Mononuclear cell (primary cell): ENCODE results near the gene IZUMO2. TPM values are rescaled to one million over a fixed set of nuclear protein-coding genes. Genes with fewer than 3 reads are reported as not detected.
A peak's percentile ranks its signal among the peaks of the same experiment; 100 is the strongest.
"Not testable (repeated sequence)": the region's sequence is repeated elsewhere in the genome, so short reads cannot be mapped to it uniquely, and the experiment has no call there.

ENCODE experiments used
- H3K27me3 ChIP-seq: 2 replicates; pipeline ENCODE4 v1.6.0; 2011; ENCODE audit warnings: low read length, control low read depth; ENCODE audit not compliant: insufficient read depth
- H3K4me1 ChIP-seq: 2 replicates; pipeline ENCODE4 v1.5.1; 2011; ENCODE audit warnings: mild to moderate bottlenecking, low read length, control low read depth; ENCODE audit not compliant: insufficient read depth
- H3K4me3 ChIP-seq: 2 replicates; pipeline ENCODE4 v1.5.1; 2011; ENCODE audit warnings: mild to moderate bottlenecking, low read length, moderate library complexity
- H3K9me3 ChIP-seq: 2 replicates; pipeline ENCODE4 v1.5.1; 2011; ENCODE audit warnings: low read depth, mild to moderate bottlenecking, control low read depth, low read length
- total RNA-seq: library from RNA; depleted of rRNA; stranded (reverse); fragments of >200 nt; gene quantifications from one replicate; pipeline ENCODE4 v1.2.3, GENCODE V29; 2012

The IZUMO2 gene
- total RNA-seq, 1 donor: not detected

GRCh38 chr19:50172726-50173125 is 9.6 kb upstream of the IZUMO2 start:
- no peaks in the 10 kb centered on the region for H3K27me3 ChIP-seq
- no peaks in the 10 kb centered on the region for H3K9me3 ChIP-seq
- H3K4me3 ChIP-seq: no peak overlapping the region
- H3K4me1 ChIP-seq: no peaks in the 10 kb centered on the region

- no peaks in the 10 kb centered on the region for H3K27me3 ChIP-seq
- H3K4me3 ChIP-seq: no peak overlapping the region
Measured at GRCh38 chr19:50171752-50172151, 8.7 kb upstream of the IZUMO2 start.

GRCh38 chr19:50167314-50167721 is 4.2 kb upstream of the IZUMO2 start:
- no peaks in the 10 kb centered on the region for H3K9me3 ChIP-seq
- no peak overlapping the region for H3K4me3 ChIP-seq
- H3K4me1 ChIP-seq: no peaks in the 10 kb centered on the region
- H3K27me3 ChIP-seq: peaks cover 3% of the 10 kb centered on the region

More at GRCh38 chr19:50171752-50172151, 8.7 kb upstream of the IZUMO2 start:
- H3K9me3 ChIP-seq: no peaks in the 10 kb centered on the region
- H3K4me1 ChIP-seq: no peaks in the 10 kb centered on the region

- Histone ChIP-seq H3K27me3 (no peaks in the 10 kb centered on the region), H3K4me3 (no peak overlapping the region), H3K4me1 (no peaks in the 10 kb centered on the region), H3K9me3 (no peaks in the 10 kb centered on the region)
Measured at GRCh38 chr19:50159078-50159477, 4.0 kb downstream of the IZUMO2 start.

- Histone ChIP-seq H3K4me3 (no peak overlapping the region), H3K27me3 (no peaks in the 10 kb centered on the region), H3K9me3 (no peaks in the 10 kb centered on the region), H3K4me1 (no peaks in the 10 kb centered on the region)
Measured at GRCh38 chr19:50158577-50158976, 4.5 kb downstream of the IZUMO2 start.

- no peaks in the 10 kb centered on the region for H3K27me3 ChIP-seq
- no peaks in the 10 kb centered on the region for H3K4me1 ChIP-seq
- H3K9me3 ChIP-seq: no peaks in the 10 kb centered on the region
- H3K4me3 ChIP-seq: no peak overlapping the region
Measured at GRCh38 chr19:50155520-50156109, 7.5 kb downstream of the IZUMO2 start.

GRCh38 chr19:50154529-50154928 is 8.6 kb downstream of the IZUMO2 start:
- Histone ChIP-seq H3K9me3 (no peaks in the 10 kb centered on the region), H3K4me1 (no peaks in the 10 kb centered on the region), H3K27me3 (no peaks in the 10 kb centered on the region), H3K4me3 (no peak overlapping the region)

GRCh38 chr19:50152578-50152977 is 10.5 kb downstream of the IZUMO2 start:
- Histone ChIP-seq H3K4me3 (no peak overlapping the region), H3K27me3 (peaks cover 8% of the 10 kb centered on the region), H3K4me1 (peaks cover 6% of the 10 kb centered on the region), H3K9me3 (peaks cover 6% of the 10 kb centered on the region)

- no peak overlapping the region for H3K4me3 ChIP-seq
- peaks cover 8% of the 10 kb centered on the region for H3K27me3 ChIP-seq
- H3K9me3 ChIP-seq: peaks cover 6% of the 10 kb centered on the region
- peaks cover 14% of the 10 kb centered on the region for H3K4me1 ChIP-seq
Measured at GRCh38 chr19:50148528-50148927, 14.6 kb downstream of the IZUMO2 start.

- H3K9me3 ChIP-seq: peaks cover 6% of the 10 kb centered on the region
- H3K4me3 ChIP-seq: peak overlapping the region; percentile 65
- H3K27me3 ChIP-seq: peaks cover 8% of the 10 kb centered on the region
- H3K4me1 ChIP-seq: peaks cover 14% of the 10 kb centered on the region
Measured at GRCh38 chr19:50147462-50148423, 15.3 kb downstream of the IZUMO2 start.

GRCh38 chr19:50141921-50142320 is 21.2 kb downstream of the IZUMO2 start:
- not testable (repeated sequence) for H3K9me3 ChIP-seq, H3K27me3 ChIP-seq

GRCh38 chr19:50140118-50140845 is 22.8 kb downstream of the IZUMO2 start:
- not testable (repeated sequence) for H3K27me3 ChIP-seq, H3K4me3 ChIP-seq, H3K9me3 ChIP-seq, H3K4me1 ChIP-seq

More at GRCh38 chr19:50141921-50142320, 21.2 kb downstream of the IZUMO2 start:
- not testable (repeated sequence) for H3K4me3 ChIP-seq, H3K4me1 ChIP-seq

- H3K4me1 ChIP-seq, H3K4me3 ChIP-seq, H3K9me3 ChIP-seq, H3K27me3 ChIP-seq: not testable (repeated sequence)
Measured at GRCh38 chr19:50136603-50137365, 26.3 kb downstream of the IZUMO2 start.

GRCh38 chr19:50135856-50136602 is 27.1 kb downstream of the IZUMO2 start:
- H3K4me3 ChIP-seq, H3K4me1 ChIP-seq, H3K9me3 ChIP-seq, H3K27me3 ChIP-seq: not testable (repeated sequence)
